Brain microvascular endothelial cell (primary cell): ENCODE measurements around the gene PTPRR.

ENCODE experiments used
- DNase-seq: peaks from one replicate; pipeline ENCODE4 v3.0.0-alpha.2; 2020
- H3K27ac ChIP-seq: fragments of 250-450 bp; sonication (Bioruptor Pico); 2 replicates; pipeline ENCODE4 v1.5.1; 2020; ENCODE audit warnings: mild to moderate bottlenecking, moderate library complexity
- H3K27me3 ChIP-seq: fragments of 250-450 bp; sonication (Bioruptor Pico); replicated peaks from 2 replicates; pipeline ENCODE4 v1.5.1; 2020; ENCODE audit warnings: mild to moderate bottlenecking
- H3K36me3 ChIP-seq: fragments of 250-450 bp; sonication (Bioruptor Pico); replicated peaks from 2 replicates; pipeline ENCODE4 v1.5.1; 2020; ENCODE audit warnings: mild to moderate bottlenecking
- H3K4me3 ChIP-seq: 2 replicates; pipeline ENCODE4 v1.5.1; 2011; ENCODE audit warnings: low read depth, mild to moderate bottlenecking, control low read depth, low read length, moderate library complexity
- in situ Hi-C: cut with HindIII; loops from 2 replicates; pipeline ENCODE4 v1.10.0; 2017; ENCODE audit warnings: low sequenced_read_pairs, low pct_ligation_motif_present
- TF ChIP-seq, protein P1 (sequence below): IDR thresholded peaks from 2 replicates; pipeline ENCODE4 v1.5.1; 2011; ENCODE audit warnings: low read depth, mild to moderate bottlenecking, moderate library complexity, low read length, control low read depth, inconsistent platforms; ENCODE audit errors: missing control alignments

Gene PTPRR

GRCh38 chr12:70641691-70642090 is 278.8 kb downstream of the PTPRR start:
- Histone ChIP-seq H3K27me3 (no peaks in the 10 kb centered on the region), H3K27ac (no peak overlapping the region), H3K36me3 (no peaks in the 10 kb centered on the region), H3K4me3 (no peak overlapping the region)
- in situ Hi-C loops, result no loop called here
- no peak for DNase-seq
- TF ChIP-seq, protein P1, sequence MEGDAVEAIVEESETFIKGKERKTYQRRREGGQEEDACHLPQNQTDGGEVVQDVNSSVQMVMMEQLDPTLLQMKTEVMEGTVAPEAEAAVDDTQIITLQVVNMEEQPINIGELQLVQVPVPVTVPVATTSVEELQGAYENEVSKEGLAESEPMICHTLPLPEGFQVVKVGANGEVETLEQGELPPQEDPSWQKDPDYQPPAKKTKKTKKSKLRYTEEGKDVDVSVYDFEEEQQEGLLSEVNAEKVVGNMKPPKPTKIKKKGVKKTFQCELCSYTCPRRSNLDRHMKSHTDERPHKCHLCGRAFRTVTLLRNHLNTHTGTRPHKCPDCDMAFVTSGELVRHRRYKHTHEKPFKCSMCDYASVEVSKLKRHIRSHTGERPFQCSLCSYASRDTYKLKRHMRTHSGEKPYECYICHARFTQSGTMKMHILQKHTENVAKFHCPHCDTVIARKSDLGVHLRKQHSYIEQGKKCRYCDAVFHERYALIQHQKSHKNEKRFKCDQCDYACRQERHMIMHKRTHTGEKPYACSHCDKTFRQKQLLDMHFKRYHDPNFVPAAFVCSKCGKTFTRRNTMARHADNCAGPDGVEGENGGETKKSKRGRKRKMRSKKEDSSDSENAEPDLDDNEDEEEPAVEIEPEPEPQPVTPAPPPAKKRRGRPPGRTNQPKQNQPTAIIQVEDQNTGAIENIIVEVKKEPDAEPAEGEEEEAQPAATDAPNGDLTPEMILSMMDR, result no peak

- H3K4me3 ChIP-seq, result no peak overlapping the region
- H3K27me3 ChIP-seq, result no peaks in the 10 kb centered on the region
- DNase-seq, result no peak
- in situ Hi-C loops, result no loop called here
- TF ChIP-seq, protein P1, result no peak
- H3K27ac ChIP-seq, result no peak overlapping the region
- H3K36me3 ChIP-seq, result no peaks in the 10 kb centered on the region
Observed at GRCh38 chr12:70640901-70641300, 279.6 kb downstream of the PTPRR start.

GRCh38 chr12:70639535-70639934 is 281.0 kb downstream of the PTPRR start:
- no peak overlapping the region for H3K27ac ChIP-seq
- H3K4me3 ChIP-seq, result no peak overlapping the region
- no peaks in the 10 kb centered on the region for H3K36me3 ChIP-seq
- in situ Hi-C loops, result no loop called here
- DNase-seq, result no peak
- H3K27me3 ChIP-seq, result no peaks in the 10 kb centered on the region
- TF ChIP-seq, protein P1, result no peak

DNA sequence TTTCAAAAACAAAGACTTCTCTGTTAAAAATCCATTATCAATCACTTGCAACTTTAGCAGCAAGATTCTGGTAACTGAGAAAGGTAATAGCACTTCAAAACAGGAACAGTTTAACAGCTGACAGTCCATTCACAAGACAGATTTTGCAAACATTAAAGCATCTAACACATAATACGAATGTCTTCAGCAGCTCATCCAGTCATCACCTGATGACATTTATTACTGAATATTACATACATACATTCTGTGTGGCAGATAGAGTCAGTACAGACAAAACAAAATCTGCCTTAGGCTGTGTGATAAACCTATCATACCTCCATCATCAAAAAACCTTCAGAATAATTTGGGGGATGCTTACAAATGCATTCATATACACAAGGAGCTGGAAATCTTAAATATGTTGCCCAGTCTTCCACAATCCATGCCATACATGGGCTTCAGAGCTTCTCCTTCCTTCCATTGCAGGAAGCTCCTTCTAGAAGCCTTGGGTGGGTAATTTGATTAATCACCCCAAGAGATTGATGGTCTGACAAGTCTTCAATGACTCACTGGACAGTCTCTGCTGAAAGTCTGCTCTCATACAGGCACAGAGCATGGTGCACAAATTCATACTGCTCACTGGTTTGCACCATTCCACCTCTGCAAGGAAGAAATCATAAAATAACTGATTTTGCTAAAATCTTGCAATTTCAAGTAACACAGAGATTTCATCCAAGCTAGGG is 281.7 kb downstream of the PTPRR start:
- TF ChIP-seq, protein P1, result no peak
- no peaks in the 10 kb centered on the region for H3K27me3 ChIP-seq
- no peak for DNase-seq
- H3K4me3 ChIP-seq, result no peak overlapping the region
- no peak overlapping the region for H3K27ac ChIP-seq
- in situ Hi-C loops, result no loop called here
- H3K36me3 ChIP-seq, result no peaks in the 10 kb centered on the region

GRCh38 chr12:70637303-70638085 is 283.0 kb downstream of the PTPRR start, which contains the start of gene PTPRB:
TSS of gene PTPRB (minus strand) at chr12:70637429. CDS start at chr12:70637395, 34 bp downstream.
- in situ Hi-C loops, result no loop called here
- no peak within 1 kb of the TSS for H3K4me3 ChIP-seq
- TF ChIP-seq, protein P1, result no peak
- DNase-seq, result no peak
- no peaks in the 10 kb centered on the region for H3K36me3 ChIP-seq
- H3K27me3 ChIP-seq, result no peaks in the 10 kb centered on the region
- H3K27ac ChIP-seq, result no peak within 1 kb of the TSS
